Endothelial cell of umbilical vein (primary cell): ENCODE results near the gene SNRNP35. TPM values are rescaled to one million over a fixed set of nuclear protein-coding genes. Genes with fewer than 3 reads are reported as not detected.

Experiments
- BruUV-seq: library from RNA; stranded (reverse); fragments of 400-500 nt; replicated peaks from 2 replicates; lab custom pipeline; 2021; lab: Mats Ljungman, UMichigan
- CTCF ChIA-PET: fragments of 300-600, 350-600 bp; sonication (Branson Sonifier 250); formaldehyde crosslinking; loops from one replicate; lab custom pipeline; 2021; ENCODE audit warnings: antibody characterized with exemption, inconsistent platforms; lab: Charles Lee
- POLR2A ChIA-PET: fragments of 300-600, 350-600 bp; sonication (Branson Sonifier 250); formaldehyde crosslinking; loops from one replicate; lab custom pipeline; 2021; ENCODE audit warnings: antibody characterized with exemption, inconsistent platforms; lab: Charles Lee
- DNase-seq: peaks from one replicate; pipeline ENCODE4 v3.0.0-alpha.2; 2011; ENCODE audit warnings: low read depth, low spot score
- FAIRE-seq: peaks from 2 replicates; lab custom pipeline; 2011; peaks lifted over from hg19 to GRCh38; lab: Jason Lieb, UNC
- H2AFZ ChIP-seq: 2 replicates; pipeline ENCODE4 v1.6.0; 2012; ENCODE audit warnings: low read depth, low read length, control low read depth, inconsistent platforms
- H3K27ac ChIP-seq: 2 replicates; pipeline ENCODE4 v1.5.1; 2011; ENCODE audit warnings: low read depth, mild to moderate bottlenecking, control low read depth, low read length, moderate library complexity; ENCODE audit not compliant: insufficient read depth
- H3K27me3 ChIP-seq, 2 experiments: 2 replicates each; pipeline versions ENCODE4 v1.6.0 to v1.6.1; 2011; ENCODE audit warnings: low read length in 2 of 2, mixed read lengths in 1 of 2; ENCODE audit not compliant: control insufficient read depth in 2 of 2, insufficient read depth in 2 of 2
- H3K36me3 ChIP-seq, 2 experiments: 2 replicates in 1 of 2; 3 replicates in 1 of 2; pipeline ENCODE4 v1.5.1; 2011; ENCODE audit warnings: low read length in 2 of 2, mild to moderate bottlenecking in 1 of 2, moderate library complexity in 1 of 2; ENCODE audit not compliant: control insufficient read depth in 2 of 2, insufficient read depth in 2 of 2; ENCODE audit errors: extremely low read depth in 1 of 2
- H3K4me1 ChIP-seq: 3 replicates; pipeline ENCODE4 v1.5.1; 2011; ENCODE audit warnings: mild to moderate bottlenecking, low read length; ENCODE audit not compliant: control insufficient read depth, insufficient read depth; ENCODE audit errors: extremely low read depth
- H3K4me2 ChIP-seq: 2 replicates; pipeline ENCODE4 v1.6.1; 2011; ENCODE audit warnings: low read length, control low read depth, mixed read lengths; ENCODE audit not compliant: insufficient read depth
- H3K4me3 ChIP-seq, 3 experiments: fragments of 200-600 bp in 1 of 3; sonication (generic), shearing (Covaris generic) in 1 of 3; replicated peaks in 1 of 3; 2 replicates each; pipeline ENCODE4 v1.5.1; 2011 to 2016; ENCODE audit warnings: control low read depth in 3 of 3, low read length in 3 of 3, mild to moderate bottlenecking in 2 of 3, inconsistent platforms in 1 of 3, low read depth in 1 of 3, moderate library complexity in 1 of 3; ENCODE audit not compliant: insufficient read depth in 1 of 3
- H3K79me2 ChIP-seq: 2 replicates; pipeline ENCODE4 v1.6.0; 2012; ENCODE audit warnings: low read length, inconsistent platforms; ENCODE audit not compliant: control insufficient read depth, insufficient read depth
- H3K9ac ChIP-seq: replicated peaks from 2 replicates; pipeline ENCODE3; 2011; ENCODE audit warnings: low read length, control low read depth; ENCODE audit not compliant: insufficient read depth; ENCODE audit errors: extremely low read depth
- H3K9me1 ChIP-seq: replicated peaks from 3 replicates; pipeline ENCODE4 v1.6.0; 2011; ENCODE audit warnings: mild to moderate bottlenecking, low read length; ENCODE audit not compliant: control insufficient read depth, insufficient read depth; ENCODE audit errors: extremely low read depth
- H3K9me3 ChIP-seq: replicated peaks from 2 replicates; pipeline ENCODE4 v1.5.1; 2012; ENCODE audit warnings: low read length, inconsistent platforms; ENCODE audit not compliant: control insufficient read depth, insufficient read depth
- H4K20me1 ChIP-seq: replicated peaks from 2 replicates; pipeline ENCODE3; 2011; ENCODE audit warnings: mild to moderate bottlenecking, low read length; ENCODE audit not compliant: control insufficient read depth, insufficient read depth; ENCODE audit errors: extremely low read depth
- CTCF ChIP-seq, 2 donors: IDR thresholded peaks; 1 replicate in 1 of 2; 2 replicates in 1 of 2; pipeline ENCODE4 v1.5.1; 2011; ENCODE audit warnings: low read length in 2 of 2, mild to moderate bottlenecking in 2 of 2, moderate library complexity in 2 of 2, control low read depth in 1 of 2, inconsistent platforms in 1 of 2, low read depth in 1 of 2; ENCODE audit not compliant: insufficient read depth in 1 of 2; ENCODE audit errors: extremely low read depth in 1 of 2
- EZH2 ChIP-seq: IDR thresholded peaks from 2 replicates; pipeline ENCODE4 v1.6.1; 2012; ENCODE audit warnings: borderline replicate concordance, low read depth, mild to moderate bottlenecking, moderate library complexity, low read length, inconsistent platforms; ENCODE audit not compliant: severe bottlenecking
- GATA2 ChIP-seq: IDR thresholded peaks from 2 replicates; pipeline ENCODE4 v1.7.0; 2011; ENCODE audit warnings: low read depth, mild to moderate bottlenecking, moderate library complexity, mixed read lengths, low read length; ENCODE audit not compliant: insufficient read length, insufficient read depth
- JUN ChIP-seq: IDR thresholded peaks from 2 replicates; pipeline ENCODE4 v1.6.1; 2011; ENCODE audit warnings: borderline replicate concordance, low read depth; ENCODE audit not compliant: insufficient read length, insufficient read depth
- MAX ChIP-seq: IDR thresholded peaks from 2 replicates; pipeline ENCODE4 v1.6.1; 2011; ENCODE audit not compliant: insufficient read depth, insufficient read length
- MYC ChIP-seq: IDR thresholded peaks from one replicate; pipeline ENCODE4 v1.6.1; 2011; ENCODE audit warnings: mild to moderate bottlenecking, low read depth, low read length
- POLR2A ChIP-seq: IDR thresholded peaks from 2 replicates; pipeline ENCODE4 v1.6.1; 2012; ENCODE audit warnings: low read depth, mild to moderate bottlenecking, control low read depth, low read length
- POLR2AphosphoS5 ChIP-seq: IDR thresholded peaks from 2 replicates; pipeline ENCODE4 v1.6.1; 2012; ENCODE audit warnings: low read depth, mild to moderate bottlenecking, control low read depth, low read length, moderate library complexity; ENCODE audit not compliant: insufficient read depth
- dilution Hi-C: fragments of 300-500 bp; cut with MboI; formaldehyde crosslinking; loops from one replicate; pipeline ENCODE4 v1.15.0; 2019; ENCODE audit warnings: low sequenced_read_pairs; ENCODE audit not compliant: extremely low pct_ligation_motif_present
- intact Hi-C: fragments of 100-400 bp; cut with micrococcal nuclease; formaldehyde crosslinking; loops from one replicate; pipeline ENCODE4 v1.10.0; 2022
- polyA plus RNA-seq, 4 experiments: library from polyadenylated mRNA; depleted of rRNA in 3 of 4; stranded (reverse) in 3 of 4; unstranded in 1 of 4; fragments of >200 nt; gene quantifications; 2 replicates each; pipeline versions ENCODE4 v1.2.1 to v1.2.3, GENCODE V29; 2011 to 2012; ENCODE audit warnings: missing spikeins in 1 of 4
- total RNA-seq: library from RNA; stranded (reverse); gene quantifications from 2 replicates; pipeline ENCODE4 v1.2.3, GENCODE V29; 2021

SNRNP35 gene
- total and polyA plus RNA-seq, 2 donors (not counting 3 experiments of a cell fraction or from before 2014, with no cell fraction given) = 15.9 to 30.6 TPM

GRCh38 chr12:123444092-123445026 lies 13.6 kb upstream of the SNRNP35 start:
- H3K79me2 ChIP-seq = no peaks in the 10 kb centered on the region
- dilution Hi-C loops = no loop called here
- FAIRE-seq (no peak), DNase-seq (peak; percentile 78)
- BruUV-seq = no TSS peak
- H3K4me3 ChIP-seq = no peak overlapping the region
- H3K9me3 ChIP-seq = no peaks in the 10 kb centered on the region
- ChIA-PET POLR2A (no interaction called here), CTCF (no interaction called here)
- H3K36me3 ChIP-seq = no peaks in the 10 kb centered on the region
- intact Hi-C loops = loop anchor here (1.0 to 5.0 kb wide), 2 partner anchors 8 to 62 kb away; partner anchors contain the start of genes KMT5A and RILPL2
- no peak overlapping the region for H2AFZ ChIP-seq
- no peaks in the 10 kb centered on the region for H3K9me1 ChIP-seq
- H3K4me1 ChIP-seq = peaks cover 22% of the 10 kb centered on the region
- no peaks in the 10 kb centered on the region for H3K27me3 ChIP-seq
- no peaks in the 10 kb centered on the region for H4K20me1 ChIP-seq
- H3K27ac ChIP-seq = no peak overlapping the region
- no peak overlapping the region for H3K4me2 ChIP-seq
- TF ChIP-seq GATA2 (no peak), EZH2 (no peak), JUN (no peak), CTCF (IDR thresholded peaks at IDR 0.05; ENCODE audit: extremely low read depth in 1 of 2, insufficient read depth in 1 of 2, low read depth in 1 of 2, low read length in 2 of 2) (no peak), MAX (no peak), POLR2A (no peak), MYC (no peak), POLR2AphosphoS5 (no peak)
- no peak overlapping the region for H3K9ac ChIP-seq
